ENCODE results near the gene GRK6. TPM values are rescaled to one million over a fixed set of nuclear protein-coding genes. Genes with fewer than 3 reads are reported as not detected.
"Not testable (repeated sequence)": the region's sequence is repeated elsewhere in the genome, so short reads cannot be mapped to it uniquely, and the experiment has no call there.

GRK6 gene
- total RNA-seq, 1 experiment from 2014 or later: 103 TPM

- peaks cover 40% of the 10 kb centered on the region for H3K27me3 ChIP-seq (replicated peaks)
- H3K4me3 ChIP-seq: peak overlapping the region; percentile 42
- H3K9me3 ChIP-seq (replicated peaks): peaks cover 2% of the 10 kb centered on the region; the same call in 1 of the 2 replicates
- H3K36me3 ChIP-seq: no peaks in the 10 kb centered on the region
- no peak for DNase-seq (ENCODE audit: low read depth in 1 of 2, low spot score in 2 of 2)
- H3K4me1 ChIP-seq (replicated peaks): peaks cover 27% of the 10 kb centered on the region
- no peak overlapping the region for H3K27ac ChIP-seq
Observed at GRCh38 chr5:177404641-177405179, 21.8 kb upstream of the GRK6 start.

GRCh38 chr5:177405312-177405711 is 21.2 kb upstream of the GRK6 start:
- peaks cover 2% of the 10 kb centered on the region; the same call in 1 of the 2 replicates for H3K9me3 ChIP-seq (replicated peaks)
- no peak overlapping the region for H3K4me3 ChIP-seq
- H3K27me3 ChIP-seq (replicated peaks): peaks cover 35% of the 10 kb centered on the region
- H3K27ac ChIP-seq: no peak overlapping the region
- H3K36me3 ChIP-seq: no peaks in the 10 kb centered on the region
- H3K4me1 ChIP-seq (replicated peaks): peaks cover 27% of the 10 kb centered on the region
- no peak for DNase-seq (ENCODE audit: low read depth in 1 of 2, low spot score in 2 of 2)

DNA sequence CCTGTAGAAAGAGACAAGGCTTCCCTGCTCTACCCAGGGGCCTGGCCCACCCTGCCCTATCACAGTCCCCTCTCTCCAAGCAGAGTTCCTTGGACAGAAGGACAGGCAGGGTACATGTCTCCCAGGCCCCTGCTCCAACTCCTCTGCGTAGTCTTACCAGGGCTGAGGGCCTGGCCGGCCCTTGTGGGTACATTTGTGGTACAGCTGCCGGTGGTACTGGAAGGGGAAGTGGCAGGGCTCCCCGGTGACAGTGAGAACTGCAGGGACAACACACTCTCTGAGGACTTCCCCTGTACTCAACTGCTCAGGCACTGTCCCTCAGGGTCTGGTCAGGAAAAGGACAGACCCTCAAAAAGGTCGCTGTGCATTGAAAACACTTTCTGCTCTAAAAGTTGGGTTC is 20.7 kb upstream of the GRK6 start:
- no peak for DNase-seq (ENCODE audit: low read depth in 1 of 2, low spot score in 2 of 2)
- H3K9me3 ChIP-seq (replicated peaks): 0 out of 2 replicates have a peak, but pooled peaks cover 2% of the 10 kb centered on the region
- no peak overlapping the region for H3K4me3 ChIP-seq
- peaks cover 27% of the 10 kb centered on the region for H3K4me1 ChIP-seq (replicated peaks)
- H3K27ac ChIP-seq: no peak overlapping the region
- H3K27me3 ChIP-seq (replicated peaks): peaks cover 30% of the 10 kb centered on the region
- H3K36me3 ChIP-seq: no peaks in the 10 kb centered on the region

GRCh38 chr5:177409043-177409801 is 17.3 kb upstream of the GRK6 start, which contains the start of gene F12:
Gene F12 (minus strand): TSS chr5:177409564. CDS start chr5:177409527, 37 bp downstream.
- DNase-seq (ENCODE audit: low read depth in 1 of 2, low spot score in 2 of 2): no peak
- H3K27ac ChIP-seq: no peak within 1 kb of the TSS
- H3K36me3 ChIP-seq: no peaks in the 10 kb centered on the region
- no peaks in the 10 kb centered on the region for H3K9me3 ChIP-seq (replicated peaks)
- H3K4me1 ChIP-seq (replicated peaks): peaks cover 5% of the 10 kb centered on the region
- peaks cover 2% of the 10 kb centered on the region; the same call in 1 of the 2 replicates for H3K27me3 ChIP-seq (replicated peaks)
- H3K4me3 ChIP-seq: no peak within 1 kb of the TSS

DNA sequence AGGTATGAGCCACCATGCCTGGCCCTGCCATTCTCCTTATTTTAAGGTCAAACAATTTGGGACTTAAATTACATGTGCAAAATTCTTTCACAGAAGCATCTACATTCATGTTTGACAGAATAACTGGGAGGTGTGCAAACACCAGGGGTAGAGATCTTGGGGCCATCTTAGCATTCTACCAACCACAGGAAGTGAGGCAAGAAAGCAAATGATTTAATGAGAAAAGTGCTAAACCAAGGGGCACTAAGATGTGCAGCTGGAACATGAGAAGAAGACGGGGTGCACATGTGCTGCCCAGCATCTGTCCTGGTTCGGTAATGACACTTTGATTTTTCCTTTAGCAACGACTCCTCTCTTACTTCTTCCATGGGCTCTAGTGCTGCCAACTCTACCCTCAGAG is 15.9 kb upstream of the GRK6 start:
- no peak for DNase-seq (ENCODE audit: low read depth in 1 of 2, low spot score in 2 of 2)
- H3K4me3 ChIP-seq: no peak overlapping the region
- H3K4me1 ChIP-seq (replicated peaks): no peaks in the 10 kb centered on the region
- H3K36me3 ChIP-seq: no peaks in the 10 kb centered on the region
- H3K27ac ChIP-seq: no peak overlapping the region
- H3K27me3 ChIP-seq (replicated peaks): peaks cover 2% of the 10 kb centered on the region; the same call in 1 of the 2 replicates
- no peaks in the 10 kb centered on the region for H3K9me3 ChIP-seq (replicated peaks)

DNA sequence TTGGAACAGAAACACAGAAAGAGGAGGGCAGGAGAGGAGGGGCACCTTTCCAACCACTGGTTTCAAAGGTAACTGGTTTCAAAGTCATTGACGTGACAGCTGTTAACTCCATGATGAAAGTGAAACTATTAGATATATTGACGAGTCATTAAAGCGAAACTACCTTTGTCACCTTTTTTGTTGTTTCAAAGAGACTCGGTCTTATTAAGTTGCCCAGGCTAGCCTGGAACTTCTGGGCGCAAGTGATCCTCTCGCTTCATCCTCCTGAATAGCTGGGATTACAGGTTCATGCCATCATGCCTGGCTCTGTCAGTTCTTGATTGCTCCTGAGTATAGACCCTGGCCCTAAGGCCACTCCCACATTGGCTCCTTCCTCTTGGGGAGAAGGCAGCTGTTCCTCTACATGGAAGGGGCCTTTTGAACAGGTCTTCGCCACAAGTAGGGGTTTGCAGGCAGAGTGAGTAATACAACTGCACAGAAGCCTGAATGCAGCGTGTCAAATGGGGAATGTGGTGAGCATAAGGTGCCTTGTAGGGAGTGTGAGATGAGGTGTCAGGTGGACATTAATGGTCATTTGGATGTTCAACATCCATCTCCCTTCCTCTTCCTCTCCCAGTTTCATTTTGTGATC is 13.8 kb upstream of the GRK6 start:
- no peaks in the 10 kb centered on the region for H3K9me3 ChIP-seq (replicated peaks)
- no peak for DNase-seq (ENCODE audit: low read depth in 1 of 2, low spot score in 2 of 2)
- H3K27ac ChIP-seq: no peak overlapping the region
- H3K27me3 ChIP-seq (replicated peaks): no peaks in the 10 kb centered on the region; the same call in 1 of the 2 replicates
- no peaks in the 10 kb centered on the region for H3K36me3 ChIP-seq
- no peaks in the 10 kb centered on the region for H3K4me1 ChIP-seq (replicated peaks)
- no peak overlapping the region for H3K4me3 ChIP-seq

GRCh38 chr5:177414481-177414880 is 12.0 kb upstream of the GRK6 start:
- Histone ChIP-seq H3K27ac (no peak overlapping the region), H3K4me1 (replicated peaks) (no peaks in the 10 kb centered on the region), H3K36me3 (no peaks in the 10 kb centered on the region), H3K27me3 (replicated peaks) (no peaks in the 10 kb centered on the region; the same call in 1 of the 2 replicates), H3K9me3 (replicated peaks) (no peaks in the 10 kb centered on the region), H3K4me3 (no peak overlapping the region)
- no peak for DNase-seq (ENCODE audit: low read depth in 1 of 2, low spot score in 2 of 2)

DNA sequence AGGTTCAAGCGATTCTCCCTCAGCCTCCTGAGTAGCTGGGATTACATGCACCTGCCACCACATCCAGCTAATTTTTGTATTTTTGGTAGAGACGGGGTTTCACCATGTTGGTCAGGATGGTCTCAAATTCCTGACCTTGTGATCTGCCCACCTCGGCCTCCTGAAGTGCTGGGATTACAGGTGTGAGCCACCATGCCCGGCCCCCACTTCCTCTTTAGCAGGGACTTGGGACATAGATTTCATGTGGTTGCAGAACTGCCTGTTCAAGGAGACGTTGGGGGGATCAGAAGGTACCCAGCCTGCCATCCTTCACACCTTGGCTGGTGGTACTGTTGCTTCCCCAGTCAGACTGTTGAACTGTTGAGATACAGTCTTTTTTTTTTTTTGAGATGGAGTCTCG is 9.4 kb upstream of the GRK6 start:
- DNase-seq (ENCODE audit: low read depth in 1 of 2, low spot score in 2 of 2); H3K4me3 ChIP-seq; H3K27me3 ChIP-seq (replicated peaks); H3K27ac ChIP-seq; H3K9me3 ChIP-seq (replicated peaks); H3K36me3 ChIP-seq; H3K4me1 ChIP-seq (replicated peaks): not testable (repeated sequence)

DNA sequence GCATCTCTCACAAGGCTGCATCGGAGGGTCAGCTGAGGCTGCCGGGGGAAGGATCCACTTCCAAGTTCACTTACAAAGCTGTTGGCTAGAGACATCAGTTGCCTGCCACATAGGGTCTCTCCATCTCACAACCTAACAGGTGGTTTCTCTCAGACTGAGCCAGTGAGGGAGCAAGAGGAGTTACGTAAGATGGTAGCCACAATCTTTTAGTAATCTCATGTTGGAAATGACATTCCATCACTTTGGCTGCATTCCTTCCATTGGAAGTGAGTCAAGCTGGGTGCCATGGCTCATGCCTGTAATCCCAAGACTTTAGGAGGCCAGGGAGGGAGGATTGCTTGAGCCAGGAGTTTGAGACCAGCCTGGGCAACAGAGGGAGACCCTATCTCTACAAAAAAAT is 7.4 kb upstream of the GRK6 start:
- no peaks in the 10 kb centered on the region for H3K4me1 ChIP-seq (replicated peaks)
- no peak for DNase-seq (ENCODE audit: low read depth in 1 of 2, low spot score in 2 of 2)
- no peaks in the 10 kb centered on the region for H3K9me3 ChIP-seq (replicated peaks)
- no peak overlapping the region for H3K4me3 ChIP-seq
- no peaks in the 10 kb centered on the region for H3K27me3 ChIP-seq (replicated peaks)
- H3K36me3 ChIP-seq: no peaks in the 10 kb centered on the region
- H3K27ac ChIP-seq: no peak overlapping the region

DNA sequence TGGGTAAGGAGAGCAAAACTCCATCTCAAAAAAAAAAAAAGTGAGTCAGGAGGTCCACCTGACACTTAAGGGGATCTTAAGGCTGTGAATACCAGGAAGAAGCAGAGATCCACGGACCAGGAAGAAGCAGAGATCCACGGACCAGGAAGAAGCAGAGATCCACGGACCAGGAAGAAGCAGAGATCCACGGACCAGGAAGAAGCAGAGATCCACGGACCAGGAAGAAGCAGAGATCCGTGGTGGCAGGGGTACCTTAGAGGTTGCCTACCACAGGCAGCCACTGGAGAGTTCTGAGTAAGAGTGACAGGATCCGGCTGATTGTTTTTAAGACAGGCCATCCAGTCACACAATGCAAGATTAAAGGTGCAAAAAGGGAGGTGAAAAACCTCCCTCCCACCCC is 6.0 kb upstream of the GRK6 start:
- not testable (repeated sequence) for H3K4me1 ChIP-seq (replicated peaks); H3K4me3 ChIP-seq; H3K36me3 ChIP-seq; DNase-seq (ENCODE audit: low read depth in 1 of 2, low spot score in 2 of 2); H3K27me3 ChIP-seq (replicated peaks); H3K9me3 ChIP-seq (replicated peaks); H3K27ac ChIP-seq

- Histone ChIP-seq H3K36me3 (no peaks in the 10 kb centered on the region), H3K4me1 (replicated peaks) (peaks cover 8% of the 10 kb centered on the region), H3K27me3 (replicated peaks) (no peaks in the 10 kb centered on the region), H3K27ac (no peak overlapping the region), H3K9me3 (replicated peaks) (no peaks in the 10 kb centered on the region), H3K4me3 (no peak overlapping the region)
- no peak for DNase-seq (ENCODE audit: low read depth in 1 of 2, low spot score in 2 of 2)
Observed at GRCh38 chr5:177421062-177421798, 5.2 kb upstream of the GRK6 start.

GRCh38 chr5:177423671-177424070 is 2.8 kb upstream of the GRK6 start:
- no peak overlapping the region for H3K4me3 ChIP-seq
- no peak for DNase-seq (ENCODE audit: low read depth in 1 of 2, low spot score in 2 of 2)
- H3K27ac ChIP-seq: no peak overlapping the region
- peaks cover 17% of the 10 kb centered on the region for H3K36me3 ChIP-seq
- no peaks in the 10 kb centered on the region for H3K9me3 ChIP-seq (replicated peaks)
- peaks cover 21% of the 10 kb centered on the region for H3K4me1 ChIP-seq (replicated peaks)
- no peaks in the 10 kb centered on the region for H3K27me3 ChIP-seq (replicated peaks)

GRCh38 chr5:177425196-177425800 is 1.2 kb upstream of the GRK6 start:
- peak overlapping the region; percentile 44 for H3K4me3 ChIP-seq
- peak overlapping the region; percentile 85 for H3K27ac ChIP-seq
- DNase-seq (ENCODE audit: low read depth in 1 of 2, low spot score in 2 of 2): no peak
- H3K27me3 ChIP-seq (replicated peaks): no peaks in the 10 kb centered on the region
- no peaks in the 10 kb centered on the region for H3K9me3 ChIP-seq (replicated peaks)
- H3K4me1 ChIP-seq (replicated peaks): peaks cover 21% of the 10 kb centered on the region
- peaks cover 22% of the 10 kb centered on the region for H3K36me3 ChIP-seq
